Neural cell (in vitro differentiated cells): ENCODE measurements around the gene CFAP221. TPM values are rescaled to one million over a fixed set of nuclear protein-coding genes. Genes with fewer than 3 reads are reported as not detected.

Source experiments
- H2AFZ ChIP-seq: fragments of 200-600, 300-800 bp; sonication (generic), shearing (Covaris generic); 2 replicates; pipeline ENCODE4 v1.6.0; 2014; ENCODE audit warnings: low read depth, mild to moderate bottlenecking, antibody characterized with exemption, low read length, moderate library complexity
- H3F3A ChIP-seq: fragments of 200-600 bp; shearing (Covaris generic); 2 replicates; pipeline ENCODE4 v1.6.1; 2016; ENCODE audit warnings: mild to moderate bottlenecking, moderate library complexity, mixed read lengths, antibody characterized with exemption, low read length; ENCODE audit not compliant: insufficient read depth, poor library complexity, severe bottlenecking
- H3K27ac ChIP-seq: fragments of 200-600, 300-800 bp; sonication (generic), shearing (Covaris generic); 2 replicates; pipeline ENCODE4 v1.5.1; 2014; ENCODE audit warnings: mild to moderate bottlenecking, low read length, moderate library complexity
- H3K27me3 ChIP-seq: fragments of 300-800, 200-600 bp; sonication (generic), shearing (Covaris generic); 2 replicates; pipeline ENCODE4 v1.6.0; 2014; ENCODE audit warnings: mild to moderate bottlenecking, low read depth, low read length, moderate library complexity; ENCODE audit not compliant: insufficient read depth
- H3K36me3 ChIP-seq: fragments of 300-800, 200-600 bp; sonication (generic), shearing (Covaris generic); 2 replicates; pipeline ENCODE4 v1.5.1; 2014; ENCODE audit warnings: mild to moderate bottlenecking, antibody characterized with exemption, low read length, moderate library complexity; ENCODE audit not compliant: insufficient read depth
- H3K4me2 ChIP-seq: fragments of 300-800, 200-600 bp; sonication (generic), shearing (Covaris generic); 2 replicates; pipeline ENCODE4 v1.6.0; 2014; ENCODE audit warnings: mild to moderate bottlenecking, low read length
- H3K4me3 ChIP-seq: fragments of 300-800, 200-600 bp; sonication (generic), shearing (Covaris generic); 2 replicates; pipeline ENCODE4 v1.5.1; 2014; ENCODE audit warnings: mild to moderate bottlenecking, low read length, moderate library complexity
- H3K79me2 ChIP-seq: fragments of 200-600 bp; shearing (Covaris generic); replicated peaks from 2 replicates; pipeline ENCODE4 v1.6.0; 2014; ENCODE audit warnings: mild to moderate bottlenecking, low read length, moderate library complexity; ENCODE audit not compliant: insufficient read depth
- H3K9ac ChIP-seq: fragments of 300-800, 200-600 bp; sonication (generic), shearing (Covaris generic); 2 replicates; pipeline ENCODE4 v1.6.1; 2016; ENCODE audit warnings: mild to moderate bottlenecking, low read length, mixed read lengths
- H3K9me2 ChIP-seq: fragments of 200-600 bp; shearing (Covaris generic); 2 replicates; pipeline ENCODE4 v1.6.1; 2016; ENCODE audit warnings: mild to moderate bottlenecking, low read length, mixed read lengths; ENCODE audit not compliant: insufficient read depth
- H3K9me3 ChIP-seq: fragments of 200-600, 300-800 bp; sonication (generic), shearing (Covaris generic); 2 replicates; pipeline ENCODE4 v1.6.1; 2016; ENCODE audit warnings: mild to moderate bottlenecking, mixed run types, low read length, moderate library complexity, mixed read lengths
- H4K20me1 ChIP-seq: fragments of 200-600 bp; shearing (Covaris generic); 2 replicates; pipeline ENCODE4 v1.6.1; 2016; ENCODE audit warnings: mild to moderate bottlenecking, mixed run types; ENCODE audit not compliant: insufficient read depth
- EP300 ChIP-seq: fragments of 450-650 bp; conservative IDR thresholded peaks from 2 replicates; pipeline ENCODE4 v1.6.1; 2014; ENCODE audit warnings: antibody characterized with exemption, mild to moderate bottlenecking, moderate library complexity; ENCODE audit not compliant: poor library complexity, severe bottlenecking
- EZH2 ChIP-seq: fragments of 200-600, 300-800 bp; shearing (Covaris generic), sonication (generic); IDR thresholded peaks from 2 replicates; pipeline ENCODE4 v1.6.1; 2014; ENCODE audit warnings: antibody characterized with exemption, low read length, borderline replicate concordance, mild to moderate bottlenecking; ENCODE audit not compliant: insufficient read depth, poor library complexity, severe bottlenecking
- MXI1 ChIP-seq: fragments of 450-650 bp; conservative IDR thresholded peaks from 2 replicates; pipeline ENCODE4 v1.6.1; 2014; ENCODE audit warnings: antibody characterized with exemption, mild to moderate bottlenecking; ENCODE audit not compliant: poor library complexity, severe bottlenecking
- POLR2AphosphoS5 ChIP-seq: IDR thresholded peaks from 2 replicates; pipeline ENCODE4 v1.6.1; 2012
- RAD21 ChIP-seq: fragments of 450-650 bp; conservative IDR thresholded peaks from 2 replicates; pipeline ENCODE4 v1.6.1; 2014; ENCODE audit warnings: antibody characterized with exemption, mild to moderate bottlenecking, moderate library complexity
- REST ChIP-seq: IDR thresholded peaks from 2 replicates; pipeline ENCODE4 v1.6.1; 2012; ENCODE audit warnings: borderline replicate concordance
- SMC3 ChIP-seq: fragments of 450-650 bp; conservative IDR thresholded peaks from 2 replicates; pipeline ENCODE4 v1.6.1; 2014; ENCODE audit warnings: antibody characterized with exemption, mild to moderate bottlenecking, moderate library complexity; ENCODE audit not compliant: poor library complexity
- TAF1 ChIP-seq: IDR thresholded peaks from 2 replicates; pipeline ENCODE4 v1.6.1; 2012; ENCODE audit warnings: low read depth
- polyA plus RNA-seq: library from polyadenylated mRNA; depleted of rRNA; stranded (reverse); fragments of >200 nt; gene quantifications from 2 replicates; pipeline ENCODE4 v1.2.3, GENCODE V29; 2014
- TF ChIP-seq, protein P1 (sequence below): fragments of 450-650 bp; IDR thresholded peaks from 2 replicates; pipeline ENCODE4 v1.5.1; 2014; ENCODE audit warnings: antibody characterized with exemption, mild to moderate bottlenecking, moderate library complexity; ENCODE audit not compliant: poor library complexity, severe bottlenecking

Gene CFAP221
- polyA plus RNA-seq, 1 donor from 2014 or later = 7.0 TPM

GRCh38 chr2:119527999-119528398 is 16.2 kb upstream of the CFAP221 start:
- TF ChIP-seq EP300 (no peak), TAF1 (no peak), POLR2AphosphoS5 (no peak), SMC3 (no peak), EZH2 (no peak), REST (no peak), MXI1 (no peak), RAD21 (no peak)
- TF ChIP-seq, protein P1, sequence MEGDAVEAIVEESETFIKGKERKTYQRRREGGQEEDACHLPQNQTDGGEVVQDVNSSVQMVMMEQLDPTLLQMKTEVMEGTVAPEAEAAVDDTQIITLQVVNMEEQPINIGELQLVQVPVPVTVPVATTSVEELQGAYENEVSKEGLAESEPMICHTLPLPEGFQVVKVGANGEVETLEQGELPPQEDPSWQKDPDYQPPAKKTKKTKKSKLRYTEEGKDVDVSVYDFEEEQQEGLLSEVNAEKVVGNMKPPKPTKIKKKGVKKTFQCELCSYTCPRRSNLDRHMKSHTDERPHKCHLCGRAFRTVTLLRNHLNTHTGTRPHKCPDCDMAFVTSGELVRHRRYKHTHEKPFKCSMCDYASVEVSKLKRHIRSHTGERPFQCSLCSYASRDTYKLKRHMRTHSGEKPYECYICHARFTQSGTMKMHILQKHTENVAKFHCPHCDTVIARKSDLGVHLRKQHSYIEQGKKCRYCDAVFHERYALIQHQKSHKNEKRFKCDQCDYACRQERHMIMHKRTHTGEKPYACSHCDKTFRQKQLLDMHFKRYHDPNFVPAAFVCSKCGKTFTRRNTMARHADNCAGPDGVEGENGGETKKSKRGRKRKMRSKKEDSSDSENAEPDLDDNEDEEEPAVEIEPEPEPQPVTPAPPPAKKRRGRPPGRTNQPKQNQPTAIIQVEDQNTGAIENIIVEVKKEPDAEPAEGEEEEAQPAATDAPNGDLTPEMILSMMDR = no peak
- Histone ChIP-seq H3K9me2 (no peaks in the 10 kb centered on the region), H3K4me3 (no peak overlapping the region), H3K27me3 (peaks cover 33% of the 10 kb centered on the region), H3K4me2 (no peak overlapping the region), H3K9me3 (peaks cover under 1% of the 10 kb centered on the region), H3K36me3 (no peaks in the 10 kb centered on the region), H3K9ac (no peak overlapping the region), H3K27ac (no peak overlapping the region), H3K79me2 (no peaks in the 10 kb centered on the region), H4K20me1 (no peaks in the 10 kb centered on the region), H2AFZ (no peak overlapping the region), H3F3A (no peaks in the 10 kb centered on the region)

DNA sequence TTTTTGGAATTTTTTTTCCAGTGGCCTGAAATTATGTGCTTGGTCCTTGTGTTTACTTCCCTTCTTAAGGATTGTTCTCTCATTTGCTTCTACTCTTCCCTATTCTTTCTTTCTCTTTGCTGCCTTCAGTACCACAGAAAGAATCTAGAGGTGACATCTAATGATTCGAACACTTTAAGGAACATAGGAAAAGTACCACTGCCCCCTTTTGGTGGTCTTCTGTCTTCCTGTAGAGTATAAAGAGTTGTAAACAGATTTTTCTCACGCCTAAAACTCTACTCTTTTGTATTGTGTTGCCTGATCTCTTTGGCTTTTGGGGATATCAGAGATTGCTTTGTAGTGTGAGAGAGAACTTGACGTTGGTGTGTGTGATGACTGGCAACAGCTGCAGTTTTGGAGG is 13.0 kb upstream of the CFAP221 start:
- Histone ChIP-seq H3K9me3 (peaks cover 10% of the 10 kb centered on the region), H3K4me2 (no peak overlapping the region), H3K4me3 (no peak overlapping the region), H3F3A (no peaks in the 10 kb centered on the region), H3K9me2 (no peaks in the 10 kb centered on the region), H2AFZ (no peak overlapping the region), H3K27me3 (peaks cover 2% of the 10 kb centered on the region), H4K20me1 (no peaks in the 10 kb centered on the region), H3K36me3 (no peaks in the 10 kb centered on the region), H3K79me2 (no peaks in the 10 kb centered on the region), H3K9ac (no peak overlapping the region), H3K27ac (no peak overlapping the region)
- TF ChIP-seq RAD21 (no peak), SMC3 (no peak), POLR2AphosphoS5 (no peak), REST (no peak), EP300 (no peak), TAF1 (no peak), EZH2 (no peak), MXI1 (no peak)
- TF ChIP-seq, protein P1 = no peak
